Prostate gland (tissue), 2 donors: Measurements from ENCODE around the gene AFF2.

Source experiments
- CTCF ChIP-seq, 4 experiments: fragments of 200-600 bp in 2 of 4; fragments of 450-650 bp in 2 of 4; sonication (generic) in 2 of 4; IDR thresholded peaks; 1 replicate in 3 of 4; 2 replicates in 1 of 4; pipeline ENCODE4 v1.5.1; 2016 to 2019; ENCODE audit warnings: antibody characterized with exemption in 4 of 4, mild to moderate bottlenecking in 2 of 4, moderate library complexity in 2 of 4
- POLR2A ChIP-seq: fragments of 450-650 bp; IDR thresholded peaks from one replicate; pipeline ENCODE4 v1.6.1; 2016; ENCODE audit warnings: antibody characterized with exemption, mild to moderate bottlenecking
- POLR2AphosphoS5 ChIP-seq: sonication (generic); formaldehyde crosslinking; IDR thresholded peaks from one replicate; pipeline ENCODE4 v1.6.1; 2017; ENCODE audit warnings: antibody characterized with exemption

- peak in 2 of 4 experiments; percentile 25 to 33 for TF ChIP-seq CTCF (IDR thresholded peaks at IDR 0.05)
- TF ChIP-seq POLR2A, result no peak
- TF ChIP-seq POLR2AphosphoS5, result no peak
These were observed 30.2 kb downstream of the AFF2 start for GRCh38 chrX:148530464-148531077.
